Activated CD4-positive, alpha-beta T cell treated with anti-CD3 and anti-CD28 coated beads, Interleukin-2, amount 10 ng/mL, durations not matched to agents 7 days and 5 days (primary cell): ENCODE results near the gene TSTD1. TPM values are rescaled to one million over a fixed set of nuclear protein-coding genes. Genes with fewer than 3 reads are reported as not detected.
A peak's percentile ranks its signal among the peaks of the same experiment; 100 is the strongest.
"Not testable (repeated sequence)": the region's sequence is repeated elsewhere in the genome, so short reads cannot be mapped to it uniquely, and the experiment has no call there.

Experiments used
- CTCF ChIA-PET: fragments of 350-600 bp; sonication (Branson Sonifier 250); formaldehyde crosslinking; loops from one replicate; lab custom pipeline; 2021; ENCODE audit warnings: antibody characterized with exemption; lab: Charles Lee
- POLR2A ChIA-PET: fragments of 350-600 bp; sonication (Branson Sonifier 250); formaldehyde crosslinking; loops from one replicate; lab custom pipeline; 2021; ENCODE audit warnings: antibody characterized with exemption; lab: Charles Lee
- DNase-seq: peaks from one replicate; pipeline ENCODE4 v3.0.0-alpha.2; 2020
- H3K27ac Mint-ChIP-seq: one replicate; pipeline ENCODE4 v1.8.0; 2021; ENCODE audit warnings: mild to moderate bottlenecking, moderate library complexity, mixed read lengths
- H3K27me3 Mint-ChIP-seq: one replicate; pipeline ENCODE4 v1.8.0; 2021; ENCODE audit warnings: mixed read lengths
- H3K36me3 Mint-ChIP-seq: one replicate; pipeline ENCODE4 v1.8.0; 2021; ENCODE audit warnings: low read depth, mixed read lengths
- H3K4me1 Mint-ChIP-seq: one replicate; pipeline ENCODE4 v1.8.0; 2021; ENCODE audit warnings: mixed read lengths
- H3K4me3 Mint-ChIP-seq: one replicate; pipeline ENCODE4 v1.8.0; 2021; ENCODE audit warnings: mild to moderate bottlenecking, moderate library complexity, mixed read lengths
- H3K9me3 Mint-ChIP-seq: one replicate; pipeline ENCODE4 v1.8.0; 2021; ENCODE audit warnings: mixed read lengths
- total RNA-seq, 2 experiments: library from RNA; stranded (reverse); gene quantifications; one replicate each; pipeline ENCODE4 v1.2.3, GENCODE V29; 2021

Gene TSTD1
- total RNA-seq, 2 experiments from 2014 or later, result 33.5 to 43.6 TPM

DNA sequence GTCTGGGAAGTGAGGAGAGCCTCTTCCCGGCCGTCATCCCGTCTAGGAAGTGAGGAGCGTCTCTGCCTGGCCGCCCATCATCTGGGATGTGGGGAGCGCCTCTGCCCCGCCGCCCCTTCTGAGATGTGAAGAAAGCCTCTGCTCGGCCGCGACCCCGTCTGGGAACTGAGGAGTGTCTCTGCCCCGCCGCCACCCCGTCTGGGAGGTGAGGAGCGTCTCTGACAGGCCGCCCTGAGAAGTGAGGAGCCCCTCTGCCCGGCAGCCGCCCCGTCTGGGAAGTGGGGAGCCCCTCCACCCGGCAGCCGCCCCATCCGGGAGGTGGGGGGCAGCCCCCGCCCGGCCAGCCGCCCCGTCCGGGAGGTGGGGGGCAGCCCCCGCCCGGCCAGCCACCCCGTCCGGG lies 9.3 kb downstream of the TSTD1 start:
- DNase-seq, POLR2A ChIA-PET, H3K36me3 Mint-ChIP-seq, H3K27ac Mint-ChIP-seq, H3K4me3 Mint-ChIP-seq, CTCF ChIA-PET, H3K27me3 Mint-ChIP-seq, H3K9me3 Mint-ChIP-seq, H3K4me1 Mint-ChIP-seq: not testable (repeated sequence)

DNA sequence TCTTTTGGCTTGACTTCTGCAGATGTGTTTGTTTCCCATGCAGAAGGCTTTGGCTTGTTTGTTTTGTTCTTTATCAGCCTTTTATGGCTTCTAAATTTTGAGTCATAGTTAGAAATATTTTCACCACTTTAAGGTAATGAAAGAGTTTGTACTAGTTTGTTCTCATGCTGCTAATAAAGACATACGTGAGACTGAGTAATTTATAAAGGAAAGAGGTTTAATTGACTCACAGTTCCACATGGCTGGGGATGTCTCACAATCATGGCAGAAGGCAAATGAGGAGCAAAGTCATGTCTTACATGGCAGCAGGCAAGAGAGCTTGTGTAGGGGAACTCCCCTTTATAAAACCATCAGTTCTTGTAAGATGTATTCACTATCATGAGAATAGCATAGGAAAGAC lies 11.8 kb downstream of the TSTD1 start:
- DNase-seq, H3K36me3 Mint-ChIP-seq, H3K4me1 Mint-ChIP-seq, H3K27me3 Mint-ChIP-seq, POLR2A ChIA-PET, H3K27ac Mint-ChIP-seq, H3K9me3 Mint-ChIP-seq, H3K4me3 Mint-ChIP-seq: not testable (repeated sequence)
- CTCF ChIA-PET, result interaction anchor here (0.6 to 2.0 kb wide), 3 partner anchors 10 to 74 kb away, joined by 3 to 7 read pairs (median 4); no protein-coding TSS in a partner anchor

DNA sequence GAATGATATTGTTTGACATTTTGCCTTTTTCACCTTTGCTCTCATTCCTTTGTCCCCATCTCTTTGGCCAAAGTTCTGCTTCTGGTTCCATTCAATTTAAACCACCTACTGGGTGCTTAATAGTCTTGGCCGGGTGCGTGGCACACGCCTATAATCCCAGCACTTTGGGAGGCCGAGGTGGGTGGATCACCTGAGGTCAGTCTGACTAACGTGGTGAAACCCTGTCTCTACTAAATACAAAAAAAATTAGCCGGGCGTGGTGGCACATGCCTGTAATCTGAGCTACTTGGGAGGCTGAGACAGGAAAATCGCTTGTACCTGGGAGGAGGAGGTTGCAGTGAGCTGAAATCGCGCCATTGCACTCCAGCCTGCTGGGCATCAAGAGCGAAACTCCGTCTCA lies 16.3 kb downstream of the TSTD1 start:
- CTCF ChIA-PET, result interaction anchor here (0.8 to 3.7 kb wide), 5 partner anchors 9 to 76 kb away, joined by 3 to 19 read pairs (median 5); partner anchors contain the start of genes KLHDC9 and TSTD1
- H3K4me3 Mint-ChIP-seq, result peak overlapping the region; percentile 4
- peaks cover 29% of the 10 kb centered on the region for H3K4me1 Mint-ChIP-seq
- POLR2A ChIA-PET, H3K36me3 Mint-ChIP-seq, DNase-seq, H3K27ac Mint-ChIP-seq, H3K9me3 Mint-ChIP-seq, H3K27me3 Mint-ChIP-seq: not testable (repeated sequence)

DNA sequence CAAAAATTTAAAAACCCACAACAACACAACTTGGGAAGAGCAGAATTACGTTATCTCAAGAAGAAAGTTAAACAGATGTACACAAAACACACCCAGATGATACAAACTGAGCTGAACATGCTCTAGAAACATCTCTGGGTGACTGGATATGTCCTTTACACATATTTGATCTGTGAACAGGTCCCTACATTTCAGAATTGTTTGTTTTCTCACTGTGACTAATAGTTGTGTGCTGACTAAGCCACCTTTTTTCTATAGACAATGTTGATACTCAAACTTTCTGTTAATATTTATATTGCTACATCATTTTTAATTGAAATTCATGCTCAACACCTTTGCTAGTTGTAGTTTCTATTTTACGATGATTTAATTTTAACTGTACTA lies 16.8 kb downstream of the TSTD1 start:
- ChIA-PET CTCF (interaction anchor here (0.5 to 3.7 kb wide), 5 partner anchors 10 to 81 kb away, joined by 3 to 19 read pairs (median 5); partner anchors contain the start of gene TSTD1), POLR2A (no interaction called here)
- Mint-ChIP-seq H3K9me3 (no peaks in the 10 kb centered on the region), H3K4me3 (peak overlapping the region; percentile 92), H3K27ac (no peak overlapping the region), H3K27me3 (peaks cover 2% of the 10 kb centered on the region), H3K36me3 (peaks cover 2% of the 10 kb centered on the region), H3K4me1 (peaks cover 29% of the 10 kb centered on the region)
- no peak for DNase-seq

DNA sequence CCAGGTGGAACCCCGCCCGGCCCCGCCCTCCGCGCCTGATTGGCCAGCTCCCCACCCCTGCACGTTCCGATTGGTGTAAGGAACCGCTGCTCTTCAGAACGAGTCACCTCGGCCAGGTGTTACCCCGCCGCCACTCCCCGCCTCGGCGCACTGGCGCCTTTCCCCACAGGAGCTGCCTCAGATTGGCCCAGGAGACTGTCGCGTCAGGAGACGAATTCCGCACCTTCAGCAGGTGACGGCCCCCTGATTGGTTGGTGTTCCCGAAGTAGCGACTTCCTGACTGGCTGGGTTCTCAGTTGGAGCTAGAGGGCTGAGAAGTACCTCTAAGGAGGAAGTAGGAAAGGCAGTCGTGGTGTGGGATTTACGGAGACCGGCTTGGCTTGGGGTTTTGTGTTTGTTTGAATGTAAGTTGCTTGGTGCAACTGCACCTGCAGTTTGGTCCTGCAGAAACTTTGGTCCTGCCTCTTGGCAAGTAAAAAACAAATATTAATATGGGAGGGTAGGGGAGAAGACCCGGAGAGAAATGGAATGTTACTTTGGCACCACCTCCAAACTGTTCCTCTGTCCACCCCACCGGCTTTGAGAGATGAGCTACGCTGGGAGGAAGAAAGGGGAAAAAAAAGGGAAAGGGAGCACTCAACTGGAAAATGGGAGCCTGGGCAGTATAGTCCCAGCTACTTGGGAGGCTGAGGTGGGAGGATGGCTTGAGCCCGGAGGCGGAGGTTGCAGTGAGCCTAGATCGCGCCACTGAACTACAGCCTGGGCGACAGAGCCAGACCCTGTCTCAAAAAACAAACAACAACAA lies 17.4 kb downstream of the TSTD1 start:
- DNase-seq, result peak; percentile 88
- Mint-ChIP-seq H3K9me3 (no peaks in the 10 kb centered on the region), H3K36me3 (peaks cover 2% of the 10 kb centered on the region), H3K27me3 (peaks cover 2% of the 10 kb centered on the region), H3K4me3 (peak overlapping the region; percentile 92), H3K27ac (peak overlapping the region; percentile 93), H3K4me1 (peaks cover 31% of the 10 kb centered on the region)
- POLR2A ChIA-PET, result interaction anchor here (0.6 to 1.4 kb wide), 5 partner anchors 16 to 159 kb away, joined by 3 to 8 read pairs (median 3); partner anchors contain the start of genes ARHGAP30, CD244 and USF1
- CTCF ChIA-PET, result interaction anchor here (0.5 to 3.7 kb wide), 10 partner anchors 8 to 185 kb away, joined by 3 to 19 read pairs (median 4); partner anchors contain the start of gene TSTD1

DNA sequence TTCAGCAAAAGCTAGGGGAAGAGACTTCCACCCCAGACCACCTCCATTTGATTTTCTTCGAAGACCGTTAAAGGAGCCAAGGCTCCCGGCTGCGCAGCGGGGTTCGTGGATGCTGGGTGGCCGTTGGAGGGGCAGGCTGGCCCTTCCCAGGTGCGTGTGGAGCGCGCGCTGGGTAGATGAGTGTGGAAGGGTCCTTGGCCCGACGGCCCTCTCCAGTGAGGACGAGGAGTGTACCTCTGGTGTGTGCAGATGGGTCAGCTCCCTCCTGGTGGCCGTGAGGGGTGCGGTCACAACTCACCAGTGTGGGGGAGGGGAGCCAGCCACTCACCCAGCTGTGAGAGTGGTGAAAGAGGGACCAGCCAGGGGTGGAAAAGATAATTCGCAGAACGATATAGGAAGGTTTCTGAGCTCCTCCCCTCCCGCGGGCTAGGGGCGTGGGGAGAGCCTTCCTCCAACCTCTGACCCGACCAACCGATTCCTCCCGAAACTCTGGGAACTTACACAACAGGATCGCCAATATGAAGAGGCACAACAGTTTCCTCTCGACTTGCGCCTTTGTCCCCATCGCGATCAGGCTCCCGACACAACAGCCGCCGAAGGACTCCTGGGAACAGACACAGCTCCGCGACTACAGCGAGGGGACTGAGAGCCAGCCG lies 18.1 kb downstream of the TSTD1 start, which contains the start of gene F11R:
Gene F11R (minus strand): TSS at position 644 of the 656 bp plus-strand sequence. CDS start 79 bp downstream, at position 565.
- peaks cover 2% of the 10 kb centered on the region for H3K36me3 Mint-ChIP-seq
- H3K4me3 Mint-ChIP-seq, result peak within 1 kb of the TSS; percentile 92
- H3K27ac Mint-ChIP-seq, result peak within 1 kb of the TSS; percentile 93
- H3K9me3 Mint-ChIP-seq, result no peaks in the 10 kb centered on the region
- ChIA-PET CTCF (interaction anchor here (0.6 to 3.7 kb wide), 10 partner anchors 7 to 184 kb away, joined by 3 to 19 read pairs (median 4); partner anchors contain the start of gene TSTD1), POLR2A (interaction anchor here (0.6 to 1.4 kb wide), 5 partner anchors 25 to 158 kb away, joined by 3 to 8 read pairs (median 3); partner anchors contain the start of genes ARHGAP30, CD244 and USF1)
- H3K27me3 Mint-ChIP-seq, result peaks cover 2% of the 10 kb centered on the region
- peaks cover 31% of the 10 kb centered on the region for H3K4me1 Mint-ChIP-seq
- peak; percentile 41 for DNase-seq

DNA sequence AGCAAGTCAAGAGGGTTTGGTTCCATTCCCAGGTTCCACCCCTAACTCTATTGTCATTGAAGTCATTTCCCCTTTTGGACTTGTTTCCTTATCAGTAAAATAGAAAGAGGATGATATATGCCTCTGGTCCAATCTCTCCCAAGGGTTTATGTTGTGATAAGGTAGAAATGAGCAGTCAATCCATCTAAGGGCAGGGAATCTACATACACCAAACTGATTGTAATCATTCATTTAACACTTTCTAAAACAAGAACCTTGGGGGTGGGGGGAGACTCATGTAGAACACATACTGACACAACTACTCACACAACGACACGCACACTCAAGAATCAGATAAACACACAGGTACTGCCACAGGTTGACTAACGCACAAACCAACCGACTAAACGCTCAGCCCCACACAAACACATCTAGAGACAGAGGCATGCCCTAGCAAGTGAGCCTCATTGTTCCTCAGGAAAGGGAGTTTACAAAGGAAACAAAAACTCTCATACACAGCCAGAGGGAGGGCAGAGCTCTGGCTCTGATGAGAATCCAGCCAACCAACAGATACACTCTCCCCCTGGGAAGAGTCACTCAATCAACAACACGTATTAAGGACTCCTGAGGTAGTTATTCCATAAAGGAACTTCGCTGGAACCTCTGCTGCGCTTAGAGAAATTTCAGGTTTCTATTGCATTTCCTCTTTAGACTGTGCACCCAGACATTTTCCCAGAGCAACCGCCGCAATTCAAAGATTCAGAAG lies 18.8 kb downstream of the TSTD1 start:
- Mint-ChIP-seq H3K9me3 (no peaks in the 10 kb centered on the region), H3K4me1 (peaks cover 31% of the 10 kb centered on the region), H3K36me3 (peaks cover 2% of the 10 kb centered on the region), H3K27ac (peak overlapping the region; percentile 93), H3K27me3 (peaks cover 2% of the 10 kb centered on the region), H3K4me3 (peak overlapping the region; percentile 92)
- DNase-seq, result no peak
- CTCF ChIA-PET, result interaction anchor here (0.7 to 3.7 kb wide), 6 partner anchors 12 to 183 kb away, joined by 3 to 19 read pairs (median 6); partner anchors contain the start of gene TSTD1
- POLR2A ChIA-PET, result interaction anchor here (0.6 to 1.4 kb wide), 3 partner anchors 26 to 147 kb away, joined by 3 to 8 read pairs (median 4); partner anchors contain the start of genes ARHGAP30 and USF1

DNA sequence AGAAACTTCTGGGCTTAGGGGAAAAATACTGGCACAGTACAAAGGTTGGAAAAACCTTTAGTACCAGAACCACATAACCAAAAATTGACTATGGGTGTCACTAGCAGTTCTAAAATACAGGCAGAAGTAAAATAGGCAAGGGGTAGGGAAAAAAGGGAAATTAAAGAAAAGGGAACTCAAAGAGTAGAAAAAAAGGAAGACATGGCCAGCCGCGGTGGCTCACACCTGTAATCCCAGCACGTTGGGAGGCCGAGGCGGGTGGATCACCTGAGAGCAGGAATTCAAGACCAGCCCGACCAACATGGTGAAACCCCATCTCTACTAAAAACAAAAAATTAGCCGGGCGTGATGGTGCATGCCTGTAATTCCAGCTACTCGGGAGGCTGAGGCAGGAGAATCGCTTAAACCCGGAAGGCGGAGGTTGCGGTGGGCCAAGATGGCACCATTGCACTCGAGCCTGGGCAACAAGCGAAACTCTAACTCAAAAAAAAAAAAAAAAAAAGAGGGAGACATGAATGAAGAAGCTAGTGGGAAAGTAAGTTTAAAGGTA lies 19.6 kb downstream of the TSTD1 start:
- POLR2A ChIA-PET, H3K27ac Mint-ChIP-seq, H3K36me3 Mint-ChIP-seq, H3K9me3 Mint-ChIP-seq, DNase-seq, H3K27me3 Mint-ChIP-seq: not testable (repeated sequence)
- Mint-ChIP-seq H3K4me3 (peak overlapping the region; percentile 92), H3K4me1 (peaks cover 35% of the 10 kb centered on the region)
- CTCF ChIA-PET, result interaction anchor here (0.6 to 1.5 kb wide), 4 partner anchors 13 to 29 kb away, joined by 3 read pairs; no protein-coding TSS in a partner anchor

DNA sequence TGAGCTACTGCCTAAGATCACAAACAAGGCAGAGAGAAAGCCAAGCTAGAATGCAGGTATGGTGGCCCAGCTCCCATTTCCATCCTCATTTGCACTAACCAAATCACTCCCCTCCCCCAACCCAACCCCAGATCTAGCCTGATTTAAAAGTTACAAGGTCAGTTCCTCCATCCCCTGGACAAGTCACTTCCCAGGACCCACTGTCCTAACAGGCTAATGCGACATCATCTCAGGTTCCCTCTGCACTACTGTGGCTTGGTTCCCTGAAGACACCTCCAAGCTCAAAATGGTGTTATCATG lies 20.2 kb downstream of the TSTD1 start:
- no peak for DNase-seq
- no peak overlapping the region for H3K27ac Mint-ChIP-seq
- no peak overlapping the region for H3K4me3 Mint-ChIP-seq
- peaks cover 2% of the 10 kb centered on the region for H3K27me3 Mint-ChIP-seq
- H3K36me3 Mint-ChIP-seq, result peaks cover 2% of the 10 kb centered on the region
- H3K4me1 Mint-ChIP-seq, result peaks cover 39% of the 10 kb centered on the region
- H3K9me3 Mint-ChIP-seq, result no peaks in the 10 kb centered on the region
- POLR2A ChIA-PET, result no interaction called here
- CTCF ChIA-PET, result interaction anchor here (0.6 to 1.5 kb wide), 4 partner anchors 13 to 28 kb away, joined by 3 read pairs; no protein-coding TSS in a partner anchor

DNA sequence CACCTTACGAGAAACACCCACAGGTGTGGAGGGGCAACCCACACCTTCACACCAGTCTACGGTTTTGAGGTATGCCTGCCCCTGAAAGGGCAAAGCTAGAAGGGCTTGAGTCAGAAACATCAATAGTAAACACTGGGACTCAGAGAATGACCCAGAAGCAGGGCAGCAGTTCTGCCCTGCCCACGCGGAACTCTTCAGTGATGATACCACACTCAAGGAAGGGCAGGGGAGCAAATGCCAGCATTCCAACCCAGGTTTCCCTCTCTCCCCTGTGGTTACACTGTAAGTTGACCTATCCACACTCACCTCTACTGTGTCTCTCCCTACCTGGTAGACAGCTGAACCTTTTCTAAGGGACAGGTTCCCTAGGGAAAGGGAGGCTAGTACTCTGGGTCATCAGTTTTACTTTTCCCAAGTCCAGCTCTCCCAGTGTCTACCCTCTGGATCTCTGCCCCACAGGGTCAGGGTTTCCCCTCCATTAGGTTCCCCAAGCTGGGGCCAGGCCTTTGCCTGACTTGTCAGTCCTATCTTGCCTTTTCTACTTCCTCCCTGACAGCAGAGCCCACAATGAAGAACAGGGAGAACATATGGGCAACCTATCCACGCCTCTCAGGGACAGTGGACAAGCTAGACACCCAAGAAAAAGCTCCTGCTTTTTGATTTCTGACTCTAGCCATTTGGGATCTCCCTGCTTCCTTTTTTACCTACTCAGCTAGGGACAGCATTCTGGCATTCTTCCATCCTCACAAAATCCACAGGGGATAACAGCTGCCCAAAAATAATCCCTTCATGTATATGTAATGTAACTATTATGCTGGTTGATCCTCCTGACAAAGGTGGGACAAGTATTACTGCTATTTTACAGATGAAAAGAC lies 20.8 kb downstream of the TSTD1 start:
- peaks cover 2% of the 10 kb centered on the region for H3K27me3 Mint-ChIP-seq
- no peaks in the 10 kb centered on the region for H3K9me3 Mint-ChIP-seq
- POLR2A ChIA-PET, result no interaction called here
- CTCF ChIA-PET, result interaction anchor here (0.6 to 1.5 kb wide), 5 partner anchors 12 to 28 kb away, joined by 3 to 4 read pairs (median 3); no protein-coding TSS in a partner anchor
- DNase-seq, result no peak
- peaks cover 45% of the 10 kb centered on the region for H3K4me1 Mint-ChIP-seq
- H3K36me3 Mint-ChIP-seq, result peaks cover 2% of the 10 kb centered on the region
- no peak overlapping the region for H3K4me3 Mint-ChIP-seq
- no peak overlapping the region for H3K27ac Mint-ChIP-seq

DNA sequence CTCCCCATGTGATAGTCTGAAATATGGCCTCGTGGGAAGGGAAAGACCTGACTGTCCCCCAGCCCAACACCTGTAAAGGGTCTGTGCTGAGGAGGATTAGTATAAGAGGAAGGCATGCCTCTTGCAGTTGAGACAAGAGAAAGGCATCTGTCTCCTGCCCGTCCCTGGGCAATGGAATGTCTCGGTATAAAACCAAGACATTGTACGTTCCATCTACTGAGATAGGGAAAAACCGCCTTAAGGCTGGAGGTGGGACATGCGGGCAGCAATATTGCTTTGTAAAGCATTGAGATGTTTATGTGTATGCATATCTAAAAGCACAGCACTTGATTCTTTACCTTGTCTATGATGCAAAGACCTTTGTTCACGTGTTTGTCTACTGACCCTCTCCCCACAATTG lies 21.6 kb downstream of the TSTD1 start:
- H3K36me3 Mint-ChIP-seq, H3K4me3 Mint-ChIP-seq, H3K27ac Mint-ChIP-seq, DNase-seq, POLR2A ChIA-PET, H3K9me3 Mint-ChIP-seq, H3K27me3 Mint-ChIP-seq: not testable (repeated sequence)
- H3K4me1 Mint-ChIP-seq, result peaks cover 48% of the 10 kb centered on the region
- CTCF ChIA-PET, result interaction anchor here (1.2 kb wide), 1 partner anchor 23 kb away, joined by 4 read pairs; no protein-coding TSS in a partner anchor
